Endothelial cell of umbilical vein (primary cell): ENCODE results near the gene SOCS3. TPM values are rescaled to one million over a fixed set of nuclear protein-coding genes. Genes with fewer than 3 reads are reported as not detected.

Experiments used
- BruUV-seq: library from RNA; stranded (reverse); fragments of 400-500 nt; replicated peaks from 2 replicates; lab custom pipeline; 2021; lab: Mats Ljungman, UMichigan
- CTCF ChIA-PET: fragments of 300-600, 350-600 bp; sonication (Branson Sonifier 250); formaldehyde crosslinking; loops from one replicate; lab custom pipeline; 2021; ENCODE audit warnings: antibody characterized with exemption, inconsistent platforms; lab: Charles Lee
- POLR2A ChIA-PET: fragments of 300-600, 350-600 bp; sonication (Branson Sonifier 250); formaldehyde crosslinking; loops from one replicate; lab custom pipeline; 2021; ENCODE audit warnings: antibody characterized with exemption, inconsistent platforms; lab: Charles Lee
- DNase-seq: peaks from one replicate; pipeline ENCODE4 v3.0.0-alpha.2; 2011; ENCODE audit warnings: low read depth, low spot score
- FAIRE-seq: peaks from 2 replicates; lab custom pipeline; 2011; peaks lifted over from hg19 to GRCh38; lab: Jason Lieb, UNC
- H2AFZ ChIP-seq: 2 replicates; pipeline ENCODE4 v1.6.0; 2012; ENCODE audit warnings: low read depth, low read length, control low read depth, inconsistent platforms
- H3K27ac ChIP-seq: 2 replicates; pipeline ENCODE4 v1.5.1; 2011; ENCODE audit warnings: low read depth, mild to moderate bottlenecking, control low read depth, low read length, moderate library complexity; ENCODE audit not compliant: insufficient read depth
- H3K27me3 ChIP-seq, 2 experiments: 2 replicates each; pipeline versions ENCODE4 v1.6.0 to v1.6.1; 2011; ENCODE audit warnings: low read length in 2 of 2, mixed read lengths in 1 of 2; ENCODE audit not compliant: control insufficient read depth in 2 of 2, insufficient read depth in 2 of 2
- H3K36me3 ChIP-seq, 2 experiments: 2 replicates in 1 of 2; 3 replicates in 1 of 2; pipeline ENCODE4 v1.5.1; 2011; ENCODE audit warnings: low read length in 2 of 2, mild to moderate bottlenecking in 1 of 2, moderate library complexity in 1 of 2; ENCODE audit not compliant: control insufficient read depth in 2 of 2, insufficient read depth in 2 of 2; ENCODE audit errors: extremely low read depth in 1 of 2
- H3K4me1 ChIP-seq: 3 replicates; pipeline ENCODE4 v1.5.1; 2011; ENCODE audit warnings: mild to moderate bottlenecking, low read length; ENCODE audit not compliant: control insufficient read depth, insufficient read depth; ENCODE audit errors: extremely low read depth
- H3K4me2 ChIP-seq: 2 replicates; pipeline ENCODE4 v1.6.1; 2011; ENCODE audit warnings: low read length, control low read depth, mixed read lengths; ENCODE audit not compliant: insufficient read depth
- H3K4me3 ChIP-seq, 3 experiments: fragments of 200-600 bp in 1 of 3; sonication (generic), shearing (Covaris generic) in 1 of 3; replicated peaks in 1 of 3; 2 replicates each; pipeline ENCODE4 v1.5.1; 2011 to 2016; ENCODE audit warnings: control low read depth in 3 of 3, low read length in 3 of 3, mild to moderate bottlenecking in 2 of 3, inconsistent platforms in 1 of 3, low read depth in 1 of 3, moderate library complexity in 1 of 3; ENCODE audit not compliant: insufficient read depth in 1 of 3
- H3K79me2 ChIP-seq: 2 replicates; pipeline ENCODE4 v1.6.0; 2012; ENCODE audit warnings: low read length, inconsistent platforms; ENCODE audit not compliant: control insufficient read depth, insufficient read depth
- H3K9ac ChIP-seq: replicated peaks from 2 replicates; pipeline ENCODE3; 2011; ENCODE audit warnings: low read length, control low read depth; ENCODE audit not compliant: insufficient read depth; ENCODE audit errors: extremely low read depth
- H3K9me1 ChIP-seq: replicated peaks from 3 replicates; pipeline ENCODE4 v1.6.0; 2011; ENCODE audit warnings: mild to moderate bottlenecking, low read length; ENCODE audit not compliant: control insufficient read depth, insufficient read depth; ENCODE audit errors: extremely low read depth
- H3K9me3 ChIP-seq: replicated peaks from 2 replicates; pipeline ENCODE4 v1.5.1; 2012; ENCODE audit warnings: low read length, inconsistent platforms; ENCODE audit not compliant: control insufficient read depth, insufficient read depth
- H4K20me1 ChIP-seq: replicated peaks from 2 replicates; pipeline ENCODE3; 2011; ENCODE audit warnings: mild to moderate bottlenecking, low read length; ENCODE audit not compliant: control insufficient read depth, insufficient read depth; ENCODE audit errors: extremely low read depth
- EZH2 ChIP-seq: IDR thresholded peaks from 2 replicates; pipeline ENCODE4 v1.6.1; 2012; ENCODE audit warnings: borderline replicate concordance, low read depth, mild to moderate bottlenecking, moderate library complexity, low read length, inconsistent platforms; ENCODE audit not compliant: severe bottlenecking
- FOS ChIP-seq: IDR thresholded peaks from 2 replicates; pipeline ENCODE4 v1.6.1; 2011; ENCODE audit warnings: mild to moderate bottlenecking, low read length, moderate library complexity, borderline replicate concordance; ENCODE audit not compliant: insufficient read depth
- JUN ChIP-seq: IDR thresholded peaks from 2 replicates; pipeline ENCODE4 v1.6.1; 2011; ENCODE audit warnings: borderline replicate concordance, low read depth; ENCODE audit not compliant: insufficient read length, insufficient read depth
- MYC ChIP-seq: IDR thresholded peaks from one replicate; pipeline ENCODE4 v1.6.1; 2011; ENCODE audit warnings: mild to moderate bottlenecking, low read depth, low read length
- POLR2A ChIP-seq: IDR thresholded peaks from 2 replicates; pipeline ENCODE4 v1.6.1; 2012; ENCODE audit warnings: low read depth, mild to moderate bottlenecking, control low read depth, low read length
- POLR2AphosphoS5 ChIP-seq: IDR thresholded peaks from 2 replicates; pipeline ENCODE4 v1.6.1; 2012; ENCODE audit warnings: low read depth, mild to moderate bottlenecking, control low read depth, low read length, moderate library complexity; ENCODE audit not compliant: insufficient read depth
- dilution Hi-C: fragments of 300-500 bp; cut with MboI; formaldehyde crosslinking; loops from one replicate; pipeline ENCODE4 v1.15.0; 2019; ENCODE audit warnings: low sequenced_read_pairs; ENCODE audit not compliant: extremely low pct_ligation_motif_present
- intact Hi-C: fragments of 100-400 bp; cut with micrococcal nuclease; formaldehyde crosslinking; loops from one replicate; pipeline ENCODE4 v1.10.0; 2022
- polyA plus RNA-seq, 4 experiments: library from polyadenylated mRNA; depleted of rRNA in 3 of 4; stranded (reverse) in 3 of 4; unstranded in 1 of 4; fragments of >200 nt; gene quantifications; 2 replicates each; pipeline versions ENCODE4 v1.2.1 to v1.2.3, GENCODE V29; 2011 to 2012; ENCODE audit warnings: missing spikeins in 1 of 4
- total RNA-seq: library from RNA; stranded (reverse); gene quantifications from 2 replicates; pipeline ENCODE4 v1.2.3, GENCODE V29; 2021
- TF ChIP-seq, protein P1 (sequence below), 2 donors: IDR thresholded peaks; 1 replicate in 1 of 2; 2 replicates in 1 of 2; pipeline ENCODE4 v1.5.1; 2011; ENCODE audit warnings: low read length in 2 of 2, mild to moderate bottlenecking in 2 of 2, moderate library complexity in 2 of 2, control low read depth in 1 of 2, inconsistent platforms in 1 of 2, low read depth in 1 of 2; ENCODE audit not compliant: insufficient read depth in 1 of 2; ENCODE audit errors: extremely low read depth in 1 of 2
- TF ChIP-seq, protein P2 (sequence below): IDR thresholded peaks from 2 replicates; pipeline ENCODE4 v1.6.1; 2011; ENCODE audit not compliant: insufficient read depth, insufficient read length

Gene SOCS3
- total and polyA plus RNA-seq, 2 donors (not counting 3 experiments of a cell fraction or from before 2014, with no cell fraction given) = 6.2 to 14.3 TPM

DNA sequence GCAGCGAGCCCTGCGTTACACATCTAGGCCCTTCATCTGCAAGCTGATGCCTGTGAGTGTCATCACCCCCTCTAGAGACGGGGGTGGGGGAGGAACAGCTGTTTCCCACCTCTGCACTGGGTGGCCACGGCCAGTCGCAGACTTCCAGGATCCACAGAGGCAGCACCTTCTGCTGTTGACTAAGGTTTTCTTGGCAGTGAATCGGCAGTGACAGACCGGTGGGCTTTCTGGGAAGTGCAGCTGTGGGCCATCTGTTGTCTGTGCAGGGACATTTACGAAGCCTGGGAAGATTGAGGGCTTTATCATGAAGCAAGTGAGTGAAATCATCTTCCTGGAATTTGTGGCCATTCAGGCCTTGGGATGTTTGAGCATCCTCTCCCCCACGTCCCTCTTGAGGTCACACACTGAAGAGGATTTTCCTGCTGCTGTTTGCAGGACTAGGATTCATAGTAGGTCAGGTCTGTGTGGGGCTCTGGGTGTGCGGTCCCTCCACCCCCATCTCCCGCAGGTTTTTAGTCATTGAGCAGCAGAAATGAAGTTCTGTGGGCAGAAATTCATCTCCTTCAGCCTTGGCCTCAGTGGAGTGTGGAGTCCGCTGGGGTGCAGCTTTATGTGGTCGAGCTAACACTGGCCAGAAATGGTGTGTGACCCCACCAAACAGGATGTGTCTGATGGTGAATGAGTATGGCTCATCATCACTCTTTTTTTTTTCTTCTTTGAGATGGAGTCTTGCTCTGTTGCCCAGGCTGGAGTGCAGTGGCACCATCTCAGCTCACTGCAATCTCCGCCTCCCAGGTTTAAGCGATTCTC lies 30.6 kb upstream of the SOCS3 start:
- Histone ChIP-seq H2AFZ (no peak overlapping the region), H3K4me2 (no peak overlapping the region), H3K27ac (peak overlapping the region; percentile 59), H3K4me1 (peaks cover 61% of the 10 kb centered on the region), H3K9me3 (no peaks in the 10 kb centered on the region), H3K27me3 (no peaks in the 10 kb centered on the region), H3K9me1 (no peaks in the 10 kb centered on the region), H3K79me2 (peaks cover 90% of the 10 kb centered on the region), H3K36me3 (peaks cover 0 to 9% of the 10 kb centered on the region in 2 experiments), H3K4me3 (no peak overlapping the region), H3K9ac (no peak overlapping the region), H4K20me1 (no peaks in the 10 kb centered on the region)
- BruUV-seq = no TSS peak
- FAIRE-seq = peak; percentile 74
- POLR2A ChIA-PET = no interaction called here
- CTCF ChIA-PET = interaction anchor here (1.1 to 2.6 kb wide), 7 partner anchors 9 to 140 kb away, joined by 3 to 21 read pairs (median 4); no protein-coding TSS in a partner anchor
- intact Hi-C loops (no loop called here), dilution Hi-C loops (no loop called here)
- DNase-seq = no peak
- no peak for TF ChIP-seq POLR2A
- peak; percentile 7 for TF ChIP-seq JUN
- TF ChIP-seq, protein P1, sequence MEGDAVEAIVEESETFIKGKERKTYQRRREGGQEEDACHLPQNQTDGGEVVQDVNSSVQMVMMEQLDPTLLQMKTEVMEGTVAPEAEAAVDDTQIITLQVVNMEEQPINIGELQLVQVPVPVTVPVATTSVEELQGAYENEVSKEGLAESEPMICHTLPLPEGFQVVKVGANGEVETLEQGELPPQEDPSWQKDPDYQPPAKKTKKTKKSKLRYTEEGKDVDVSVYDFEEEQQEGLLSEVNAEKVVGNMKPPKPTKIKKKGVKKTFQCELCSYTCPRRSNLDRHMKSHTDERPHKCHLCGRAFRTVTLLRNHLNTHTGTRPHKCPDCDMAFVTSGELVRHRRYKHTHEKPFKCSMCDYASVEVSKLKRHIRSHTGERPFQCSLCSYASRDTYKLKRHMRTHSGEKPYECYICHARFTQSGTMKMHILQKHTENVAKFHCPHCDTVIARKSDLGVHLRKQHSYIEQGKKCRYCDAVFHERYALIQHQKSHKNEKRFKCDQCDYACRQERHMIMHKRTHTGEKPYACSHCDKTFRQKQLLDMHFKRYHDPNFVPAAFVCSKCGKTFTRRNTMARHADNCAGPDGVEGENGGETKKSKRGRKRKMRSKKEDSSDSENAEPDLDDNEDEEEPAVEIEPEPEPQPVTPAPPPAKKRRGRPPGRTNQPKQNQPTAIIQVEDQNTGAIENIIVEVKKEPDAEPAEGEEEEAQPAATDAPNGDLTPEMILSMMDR (IDR thresholded peaks at IDR 0.05; ENCODE audit: extremely low read depth in 1 of 2, insufficient read depth in 1 of 2, low read depth in 1 of 2, low read length in 2 of 2) = peak in 1 of 2 donors; percentile 16
- TF ChIP-seq, protein P2, sequence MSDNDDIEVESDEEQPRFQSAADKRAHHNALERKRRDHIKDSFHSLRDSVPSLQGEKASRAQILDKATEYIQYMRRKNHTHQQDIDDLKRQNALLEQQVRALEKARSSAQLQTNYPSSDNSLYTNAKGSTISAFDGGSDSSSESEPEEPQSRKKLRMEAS = no peak
- TF ChIP-seq EZH2 = no peak
- TF ChIP-seq MYC = no peak
- TF ChIP-seq POLR2AphosphoS5 = peak; percentile 14
- no peak for TF ChIP-seq FOS
